Left hindlimb (tissue), 1 donor: Measurements from ENCODE around the gene FKBP11.
A peak's percentile ranks its signal among the peaks of the same experiment; 100 is the strongest.
"Not testable (repeated sequence)": the region's sequence is repeated elsewhere in the genome, so short reads cannot be mapped to it uniquely, and the experiment has no call there.

Experiments used
- DNase-seq: peaks from one replicate; pipeline ENCODE4 v3.0.0-alpha.2; 2018

Gene FKBP11

DNA sequence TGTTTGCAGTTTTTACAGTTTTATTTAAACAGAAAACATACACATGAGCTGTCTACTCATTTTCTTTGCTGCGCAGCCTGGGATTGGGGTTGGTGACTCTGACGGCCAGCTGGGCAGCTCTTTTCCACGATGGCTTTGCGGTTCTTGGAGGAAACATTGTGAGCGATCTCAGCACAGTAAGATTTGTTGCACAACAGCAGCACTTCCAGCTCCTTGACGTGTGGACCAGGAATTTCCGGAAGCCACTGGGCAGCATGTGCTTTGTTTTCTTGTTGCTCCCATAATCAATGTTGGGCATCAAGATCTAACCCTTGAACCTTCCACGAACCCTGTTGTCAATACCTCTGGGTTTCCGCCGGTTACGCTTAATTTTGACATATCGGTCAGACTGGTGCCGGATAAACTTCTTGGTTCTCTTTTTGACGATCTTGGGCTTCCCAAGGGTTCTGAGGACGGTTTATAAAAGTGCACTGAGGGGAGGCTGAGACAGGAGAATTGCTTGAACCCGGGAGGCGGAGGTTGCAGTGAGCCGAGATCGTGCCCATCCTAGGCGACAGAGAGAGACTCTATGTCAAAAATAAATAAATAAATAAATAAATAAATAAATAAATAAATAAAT lies 21.8 kb downstream of the FKBP11 start:
- DNase-seq: no peak

DNA sequence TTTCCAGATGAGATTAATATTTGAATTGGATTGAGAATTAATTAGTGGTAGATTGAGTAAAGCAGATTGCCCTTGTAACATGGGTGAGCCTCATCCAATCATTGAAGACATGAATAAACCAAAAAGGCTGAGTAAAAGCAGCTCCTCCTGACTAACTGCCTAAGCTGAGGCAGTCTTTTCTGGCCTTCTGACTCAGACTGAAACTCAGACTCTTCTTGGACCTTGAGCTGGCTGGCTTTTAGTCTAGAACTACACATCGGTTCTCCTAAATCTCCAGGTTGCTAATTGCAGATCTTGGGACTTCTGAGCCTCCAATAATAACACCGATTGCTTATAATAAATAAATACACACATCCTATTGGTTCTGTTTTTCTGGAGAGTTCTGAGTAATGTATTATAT lies 24.0 kb downstream of the FKBP11 start:
- DNase-seq: no peak

DNA sequence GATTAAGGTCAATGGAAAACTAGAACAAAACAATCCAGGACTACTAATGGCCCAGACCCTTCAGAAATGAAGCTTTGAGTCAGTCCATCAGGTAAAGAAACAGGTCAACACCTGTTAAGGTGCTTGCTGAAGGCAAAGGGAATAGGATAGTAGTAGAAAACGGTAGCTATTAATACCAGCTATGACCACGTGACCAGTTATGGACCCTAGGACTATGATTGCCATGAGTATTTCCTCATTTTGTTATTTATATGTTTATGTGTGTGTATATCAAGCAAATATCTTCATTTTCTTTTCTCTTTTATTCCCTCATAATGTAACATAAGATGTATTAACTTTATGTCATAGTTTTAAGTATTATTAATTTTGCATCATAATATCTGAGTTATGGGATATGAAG lies 25.6 kb downstream of the FKBP11 start:
- no peak for DNase-seq

DNA sequence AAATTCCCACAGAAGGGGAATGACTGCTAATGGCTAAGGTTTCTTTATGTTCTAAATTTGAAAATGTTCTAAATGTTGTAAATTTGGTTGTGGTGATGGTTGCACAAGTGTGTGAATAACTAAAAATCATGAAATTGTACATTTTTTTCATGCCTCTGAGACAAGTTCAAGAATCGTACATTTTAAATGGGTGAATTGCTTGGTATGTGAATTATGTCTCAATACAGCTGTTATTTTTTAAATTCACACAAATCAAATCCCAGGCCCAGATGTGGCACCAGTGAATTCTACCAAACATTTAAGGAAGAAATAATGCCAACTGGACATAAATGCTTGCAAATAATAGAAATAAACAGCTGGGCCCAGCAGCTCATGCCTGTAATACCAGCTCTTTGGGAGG lies 31.0 kb downstream of the FKBP11 start:
- no peak for DNase-seq

DNA sequence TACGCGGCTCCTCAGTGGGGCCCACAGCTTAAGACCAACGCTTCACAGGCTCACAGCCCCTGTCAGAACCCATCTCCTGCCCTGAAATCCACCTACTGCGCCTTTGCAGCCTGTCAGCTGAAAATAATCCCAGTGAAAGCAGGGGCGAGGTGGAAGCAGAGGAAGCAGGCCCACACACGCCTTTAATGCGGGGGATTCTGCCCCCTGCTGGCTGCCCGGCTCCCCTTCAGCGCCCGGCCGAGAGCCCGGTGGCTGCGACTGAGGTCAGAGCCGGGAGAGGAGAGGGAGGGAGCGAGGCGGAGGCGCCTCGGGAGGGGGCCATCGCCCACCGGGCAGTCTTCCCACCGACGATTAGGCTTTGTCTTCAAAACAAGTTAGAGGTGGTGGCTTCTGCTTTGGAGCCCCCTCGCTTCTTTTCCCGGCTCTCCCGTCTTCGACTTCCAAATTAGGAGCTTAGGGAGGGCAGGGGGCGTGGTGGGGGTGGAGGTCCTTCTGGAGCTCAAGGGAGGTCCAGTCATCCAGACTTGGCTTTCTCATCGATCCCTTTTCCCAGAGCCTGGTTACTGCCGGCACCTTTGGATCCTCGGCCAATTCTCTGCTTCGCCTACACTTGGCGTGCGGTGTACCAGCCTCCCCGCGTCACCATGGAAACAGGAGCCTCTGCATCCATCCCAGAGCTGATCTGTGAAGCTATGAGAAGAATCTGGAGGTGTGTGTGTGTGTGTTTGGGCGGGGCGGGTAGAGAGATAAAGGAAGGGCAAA lies 34.5 kb downstream of the FKBP11 start:
- DNase-seq: peak; percentile 89

DNA sequence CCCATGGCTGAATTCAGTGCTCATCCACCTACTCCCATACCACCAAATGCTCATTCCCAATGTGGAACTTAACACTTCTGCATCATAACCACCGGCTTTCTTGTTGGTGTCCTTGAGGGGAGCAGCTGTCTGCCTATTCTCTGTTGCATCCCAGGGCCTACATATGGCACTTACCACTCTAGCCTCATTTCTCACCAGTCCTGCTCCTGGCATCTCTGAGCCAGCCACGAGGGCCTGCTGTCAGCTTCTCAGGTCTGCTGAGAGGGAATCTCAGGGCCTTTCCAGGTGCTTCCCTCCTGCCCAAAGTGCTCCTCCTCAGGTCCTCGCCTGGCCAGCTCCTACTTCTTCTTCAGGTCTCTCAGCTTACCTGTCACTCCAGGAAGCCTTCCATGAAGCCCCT lies 35.6 kb downstream of the FKBP11 start:
- no peak for DNase-seq

GRCh38 chr12:48883305-48884161 lies 41.8 kb downstream of the FKBP11 start:
- DNase-seq: no peak

DNA sequence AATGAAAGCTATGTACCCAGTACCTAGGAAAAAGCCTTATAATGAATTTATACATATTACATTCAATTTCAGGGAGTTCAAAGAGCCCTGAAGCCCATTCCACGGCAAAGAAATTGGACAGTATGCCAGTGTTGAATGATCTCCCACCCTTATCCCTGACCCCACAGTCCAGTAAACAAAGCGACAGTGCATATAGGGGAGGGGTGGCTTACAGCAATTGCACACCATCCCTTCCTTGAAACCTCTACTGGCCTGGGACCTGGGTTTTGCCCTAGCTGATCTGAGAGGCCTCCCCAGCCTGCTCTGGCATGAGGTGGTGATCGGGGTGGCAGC lies 42.4 kb downstream of the FKBP11 start:
- no peak for DNase-seq

DNA sequence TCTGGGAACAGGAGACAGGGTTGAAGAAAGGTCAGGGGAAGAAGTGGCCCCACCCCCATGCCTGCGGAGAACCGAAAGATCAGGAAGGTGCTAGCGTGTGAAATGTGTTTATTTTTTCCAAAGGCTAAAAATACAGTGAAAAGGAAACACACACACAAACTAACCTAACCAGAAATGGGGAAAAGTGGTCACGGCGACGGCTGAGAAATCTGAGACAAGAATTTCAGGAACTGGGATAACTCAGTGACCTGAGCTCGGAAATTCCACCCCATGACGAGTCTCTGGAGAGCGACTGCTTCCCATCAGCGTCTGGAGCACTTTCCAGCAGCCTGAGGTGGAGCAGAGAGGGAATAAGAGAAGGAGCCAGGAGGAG lies 43.0 kb downstream of the FKBP11 start:
- peak; percentile 55 for DNase-seq

- no peak for DNase-seq
Observed at GRCh38 chr12:48881686-48882314, 43.5 kb downstream of the FKBP11 start.

DNA sequence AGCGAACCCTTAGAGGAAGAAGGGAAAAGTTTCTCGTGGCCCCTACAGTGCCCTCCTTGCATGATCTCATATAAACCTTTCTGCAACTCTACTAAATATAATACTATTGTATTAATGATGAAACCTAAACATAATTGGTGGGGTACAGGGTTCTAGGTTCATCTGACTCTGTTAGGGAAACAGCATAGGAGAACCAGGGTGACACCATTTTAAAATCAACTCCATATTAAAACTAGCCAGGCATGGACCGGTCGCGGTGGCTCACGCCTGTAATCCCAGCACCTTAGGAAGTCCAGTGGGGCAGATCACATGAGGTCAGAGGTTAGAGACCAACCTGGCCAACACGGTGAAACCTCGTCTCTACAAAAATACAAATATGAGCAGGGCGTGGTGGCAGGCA lies 44.6 kb downstream of the FKBP11 start:
- DNase-seq: no peak

DNA sequence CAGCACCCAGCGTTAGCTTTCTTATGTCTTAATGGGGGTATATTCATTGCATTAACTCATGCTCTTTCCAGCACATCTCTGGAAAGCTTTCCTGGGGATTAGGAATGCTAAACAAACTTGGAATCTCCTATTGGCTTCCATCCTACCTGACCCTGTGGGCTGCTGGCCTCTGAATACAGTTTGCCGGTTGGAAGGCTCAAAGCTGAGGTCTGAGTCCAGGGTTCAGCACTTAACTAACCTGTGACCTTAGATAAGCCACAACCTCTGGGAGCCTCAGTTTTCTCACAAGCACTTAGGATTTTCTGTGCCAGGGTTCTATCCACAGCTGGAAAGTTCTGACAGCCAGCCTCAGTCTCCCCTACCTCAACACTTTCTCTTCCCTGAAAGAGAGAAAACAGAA lies 46.7 kb downstream of the FKBP11 start:
- DNase-seq: no peak

GRCh38 chr12:48875944-48876515 lies 49.3 kb downstream of the FKBP11 start:
- DNase-seq: no peak

DNA sequence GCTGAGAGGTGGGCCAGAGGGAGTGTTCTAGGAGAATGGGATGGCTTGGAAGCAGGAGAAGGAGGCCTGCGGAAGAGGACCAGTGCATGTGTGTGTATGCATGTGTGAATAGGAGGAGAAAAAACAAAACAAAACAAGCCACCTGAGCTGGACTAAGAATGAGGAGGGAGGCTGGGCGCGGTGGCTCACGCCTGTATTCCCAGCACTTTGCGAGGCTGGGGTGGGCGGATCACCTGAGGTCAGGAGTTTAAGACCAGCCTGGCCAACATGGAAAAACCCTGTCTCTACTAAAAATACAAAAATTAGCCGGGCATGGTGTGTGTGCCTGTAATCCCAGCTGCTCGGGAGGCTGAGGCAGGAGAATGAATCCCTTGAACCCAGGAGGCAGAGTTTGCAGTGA lies 51.8 kb downstream of the FKBP11 start:
- not testable (repeated sequence) for DNase-seq

DNA sequence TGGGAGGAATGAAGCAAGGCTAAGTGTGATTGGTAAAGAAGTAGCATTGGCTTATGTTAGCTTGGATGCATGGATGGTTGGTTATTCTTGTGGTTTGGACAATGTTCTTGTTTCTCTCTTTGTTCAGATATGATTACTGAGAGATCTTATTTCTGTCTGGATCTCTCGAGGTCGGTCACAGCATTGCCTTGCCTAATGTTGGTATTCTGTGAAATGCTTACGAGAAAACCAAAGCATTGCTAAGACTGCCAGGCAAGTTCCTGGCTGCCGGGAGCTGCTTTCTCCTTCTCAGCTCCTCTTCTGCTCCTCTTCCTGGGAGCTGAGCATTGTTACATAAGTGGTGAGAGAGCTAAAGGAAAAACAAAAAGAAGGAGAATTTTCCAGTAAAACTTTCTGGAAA lies 52.2 kb downstream of the FKBP11 start:
- no peak for DNase-seq
